Fibroblast of lung (primary cell): ENCODE data around the gene TMEM205.
"Not testable (repeated sequence)": the region's sequence is repeated elsewhere in the genome, so short reads cannot be mapped to it uniquely, and the experiment has no call there.

Experiments
- EZH2 ChIP-seq: IDR thresholded peaks from 2 replicates; pipeline ENCODE4 v1.5.1; 2012; ENCODE audit warnings: low read length, control low read depth, mild to moderate bottlenecking; ENCODE audit errors: missing control alignments
- TF ChIP-seq, protein P1 (sequence below), 2 donors: IDR thresholded peaks in 1 of 2; conservative IDR thresholded peaks in 1 of 2; 1 replicate in 1 of 2; 2 replicates in 1 of 2; pipeline ENCODE4 v1.5.1; 2011 to 2012; ENCODE audit warnings: low read length in 2 of 2, control low read depth in 1 of 2, inconsistent platforms in 1 of 2, low read depth in 1 of 2, mild to moderate bottlenecking in 1 of 2

DNA sequence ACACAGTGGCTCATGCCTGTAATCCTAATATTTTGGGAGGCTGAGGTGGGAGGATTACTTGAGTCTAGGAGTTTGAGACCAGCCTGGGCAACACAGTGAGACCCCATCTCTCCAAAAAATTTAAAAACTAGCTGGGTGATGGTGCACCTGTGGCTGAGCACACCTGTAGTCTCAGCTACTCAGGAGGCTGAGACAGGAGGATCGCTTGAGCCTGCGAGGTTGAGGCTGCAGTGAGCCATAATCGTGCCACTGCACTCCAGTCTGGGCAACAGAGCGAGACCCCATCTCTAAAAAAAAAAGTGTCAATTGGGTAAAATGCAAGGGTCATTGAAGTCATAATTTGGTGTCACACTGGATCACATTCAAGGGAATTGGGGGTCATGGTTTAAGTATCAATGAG is 8.0 kb upstream of the TMEM205 start:
- TF ChIP-seq, protein P1, sequence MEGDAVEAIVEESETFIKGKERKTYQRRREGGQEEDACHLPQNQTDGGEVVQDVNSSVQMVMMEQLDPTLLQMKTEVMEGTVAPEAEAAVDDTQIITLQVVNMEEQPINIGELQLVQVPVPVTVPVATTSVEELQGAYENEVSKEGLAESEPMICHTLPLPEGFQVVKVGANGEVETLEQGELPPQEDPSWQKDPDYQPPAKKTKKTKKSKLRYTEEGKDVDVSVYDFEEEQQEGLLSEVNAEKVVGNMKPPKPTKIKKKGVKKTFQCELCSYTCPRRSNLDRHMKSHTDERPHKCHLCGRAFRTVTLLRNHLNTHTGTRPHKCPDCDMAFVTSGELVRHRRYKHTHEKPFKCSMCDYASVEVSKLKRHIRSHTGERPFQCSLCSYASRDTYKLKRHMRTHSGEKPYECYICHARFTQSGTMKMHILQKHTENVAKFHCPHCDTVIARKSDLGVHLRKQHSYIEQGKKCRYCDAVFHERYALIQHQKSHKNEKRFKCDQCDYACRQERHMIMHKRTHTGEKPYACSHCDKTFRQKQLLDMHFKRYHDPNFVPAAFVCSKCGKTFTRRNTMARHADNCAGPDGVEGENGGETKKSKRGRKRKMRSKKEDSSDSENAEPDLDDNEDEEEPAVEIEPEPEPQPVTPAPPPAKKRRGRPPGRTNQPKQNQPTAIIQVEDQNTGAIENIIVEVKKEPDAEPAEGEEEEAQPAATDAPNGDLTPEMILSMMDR (conservative IDR thresholded peaks at IDR 0.05 in 1 of 2, IDR thresholded peaks at IDR 0.05 in 1 of 2; ENCODE audit: low read depth in 1 of 2, low read length in 2 of 2) = not testable (repeated sequence)
- TF ChIP-seq EZH2 = not testable (repeated sequence)
